Measurements from ENCODE around the gene CENPQ.

The CENPQ gene

DNA sequence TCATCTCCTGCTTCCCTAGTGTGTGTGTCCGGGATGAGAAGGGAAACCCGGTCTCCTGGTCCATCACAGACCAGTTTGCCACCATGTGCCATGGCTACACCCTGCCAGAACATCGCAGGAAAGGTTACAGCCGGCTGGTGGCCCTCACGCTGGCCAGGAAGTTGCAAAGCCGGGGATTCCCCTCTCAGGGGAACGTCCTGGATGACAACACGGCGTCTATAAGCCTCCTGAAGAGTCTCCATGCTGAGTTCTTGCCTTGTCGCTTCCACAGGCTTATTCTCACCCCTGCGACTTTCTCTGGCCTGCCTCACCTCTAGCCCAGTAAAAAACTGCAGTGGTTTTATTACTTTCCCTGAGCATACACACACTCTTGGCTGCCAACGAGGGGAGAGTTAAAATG lies 63.4 kb downstream of the CENPQ start:
- no peak for TF ChIP-seq POLR2A (IDR thresholded peaks at IDR 0.05; ENCODE audit: low read depth, low read length)
- no peak for TF ChIP-seq POLR2AphosphoS5 (IDR thresholded peaks at IDR 0.05; ENCODE audit: low read depth, low read length)
- TF ChIP-seq TAF1 (IDR thresholded peaks at IDR 0.05; ENCODE audit: borderline replicate concordance, low read depth, low read length) = no peak
- no peak for FAIRE-seq

DNA sequence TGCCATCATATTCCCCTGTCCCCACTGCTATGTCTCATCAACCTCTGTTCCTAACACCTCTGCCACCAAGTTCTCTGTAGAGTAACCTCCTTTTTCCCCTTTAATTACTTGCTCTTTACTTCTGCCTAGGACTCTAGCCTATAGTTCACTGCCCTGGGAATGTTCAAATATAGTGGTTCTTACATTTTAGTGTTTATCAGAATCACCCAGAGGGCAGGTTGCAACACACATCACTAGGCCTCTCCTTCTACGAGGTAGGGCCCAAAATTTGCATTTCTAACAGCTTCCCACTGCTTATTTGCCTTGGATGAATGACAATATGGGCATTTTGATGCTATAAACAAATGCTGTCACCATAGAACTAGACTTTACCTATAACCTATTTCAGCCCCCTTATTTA lies 64.2 kb downstream of the CENPQ start:
- FAIRE-seq = no peak
- TF ChIP-seq POLR2A (IDR thresholded peaks at IDR 0.05; ENCODE audit: low read depth, low read length) (no peak), TAF1 (IDR thresholded peaks at IDR 0.05; ENCODE audit: borderline replicate concordance, low read depth, low read length) (no peak), POLR2AphosphoS5 (IDR thresholded peaks at IDR 0.05; ENCODE audit: low read depth, low read length) (no peak)

More for the DNA sequence above, 63.4 kb downstream of the CENPQ start:
- DNase-seq (ENCODE audit: insufficient read length) = no peak

DNA sequence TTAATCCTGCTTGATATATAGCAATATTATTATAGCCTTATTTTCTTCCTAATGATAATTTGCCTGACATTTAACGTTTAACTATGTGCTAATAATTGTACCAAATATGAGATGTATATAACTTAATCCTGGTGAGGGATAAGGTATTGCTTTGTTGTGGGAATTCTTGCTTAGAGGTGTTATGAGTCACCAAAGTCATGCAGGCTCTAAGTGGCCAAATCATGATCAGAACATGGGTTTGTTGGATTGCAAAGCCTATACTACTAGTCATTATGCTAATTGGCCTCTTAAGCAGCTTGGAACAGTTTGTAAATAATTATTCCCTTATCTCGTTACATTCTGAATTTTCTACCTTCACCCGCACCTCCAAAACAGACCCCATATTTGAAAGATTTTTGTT lies 65.4 kb downstream of the CENPQ start:
- TF ChIP-seq POLR2A (IDR thresholded peaks at IDR 0.05; ENCODE audit: low read depth, low read length) (no peak), POLR2AphosphoS5 (IDR thresholded peaks at IDR 0.05; ENCODE audit: low read depth, low read length) (no peak), TAF1 (IDR thresholded peaks at IDR 0.05; ENCODE audit: borderline replicate concordance, low read depth, low read length) (no peak)
- DNase-seq (ENCODE audit: insufficient read length) (no peak), FAIRE-seq (no peak)

More for the DNA sequence above, 64.2 kb downstream of the CENPQ start:
- DNase-seq (ENCODE audit: insufficient read length) = no peak

DNA sequence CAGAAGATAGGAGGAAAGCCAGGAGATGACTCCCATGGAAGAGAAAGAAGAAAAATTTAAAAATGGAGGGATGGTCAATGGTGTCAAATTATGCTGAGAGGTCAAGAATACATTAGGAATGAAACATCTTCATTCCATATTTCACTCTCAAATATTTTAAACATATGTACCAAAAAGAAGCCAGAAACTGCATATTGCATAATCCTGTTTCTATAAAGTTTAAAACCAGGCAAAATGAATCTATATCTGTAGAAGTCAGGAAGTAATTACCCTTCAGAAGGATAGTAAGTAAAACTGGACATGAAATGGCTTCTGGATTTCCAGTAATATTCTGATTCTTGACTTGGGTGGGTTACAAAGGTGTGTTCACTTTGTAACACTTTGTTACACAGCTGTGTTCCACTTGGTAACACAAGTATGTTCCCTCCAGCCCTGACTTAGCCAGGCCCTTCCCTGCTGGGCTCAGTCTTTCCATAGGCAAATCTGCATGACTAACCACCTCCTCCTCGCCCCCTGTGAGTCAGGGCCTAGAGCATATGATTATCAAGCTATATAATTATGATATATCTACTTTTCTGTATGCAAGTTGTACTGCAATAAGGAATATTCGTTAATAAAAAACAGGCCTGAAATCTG lies 67.1 kb downstream of the CENPQ start:
- no peak for TF ChIP-seq POLR2AphosphoS5 (IDR thresholded peaks at IDR 0.05; ENCODE audit: low read depth, low read length)
- no peak for TF ChIP-seq POLR2A (IDR thresholded peaks at IDR 0.05; ENCODE audit: low read depth, low read length)
- no peak for TF ChIP-seq TAF1 (IDR thresholded peaks at IDR 0.05; ENCODE audit: borderline replicate concordance, low read depth, low read length)
- no peak for DNase-seq (ENCODE audit: insufficient read length)
- FAIRE-seq = no peak

DNA sequence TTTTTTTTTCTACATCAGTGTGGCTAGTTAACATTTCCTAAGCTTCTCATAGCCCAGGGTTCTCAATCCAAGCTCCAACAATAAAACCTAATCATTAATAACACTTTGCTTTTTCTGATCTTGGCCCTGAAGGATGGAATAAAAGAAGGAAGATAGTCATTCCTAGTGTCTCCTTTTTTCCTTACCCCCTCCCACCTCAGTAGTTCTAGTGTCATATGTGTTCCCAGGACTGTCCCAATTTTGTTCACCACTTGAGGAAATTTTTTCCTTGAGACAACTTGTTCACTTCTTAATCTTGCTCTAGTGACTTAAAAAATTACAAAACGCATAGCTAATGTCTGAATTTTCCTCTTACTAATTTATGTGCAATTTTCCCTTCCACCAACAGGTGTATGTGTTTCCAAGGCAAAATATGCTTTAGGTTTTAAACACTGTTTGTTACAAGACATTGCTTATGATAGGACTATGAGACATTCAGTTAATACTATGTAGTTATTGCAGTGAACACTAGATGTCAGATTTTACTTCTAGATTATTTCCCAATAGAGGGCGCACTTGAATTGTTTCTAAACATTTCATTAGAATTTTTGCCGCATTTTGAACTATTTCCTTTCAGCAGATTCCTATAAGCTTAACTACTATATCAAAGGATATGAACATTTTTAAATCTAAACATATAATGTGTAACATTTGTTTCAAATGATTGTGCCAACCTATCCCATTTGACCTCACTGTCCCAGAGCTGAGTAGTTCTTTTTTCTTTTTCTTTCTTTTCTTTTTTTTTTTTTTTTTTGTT lies 68.8 kb downstream of the CENPQ start:
- DNase-seq (ENCODE audit: insufficient read length) (no peak), FAIRE-seq (peak; percentile 66)
- TF ChIP-seq POLR2A (IDR thresholded peaks at IDR 0.05; ENCODE audit: low read depth, low read length) (no peak), POLR2AphosphoS5 (IDR thresholded peaks at IDR 0.05; ENCODE audit: low read depth, low read length) (no peak), TAF1 (IDR thresholded peaks at IDR 0.05; ENCODE audit: borderline replicate concordance, low read depth, low read length) (no peak)

DNA sequence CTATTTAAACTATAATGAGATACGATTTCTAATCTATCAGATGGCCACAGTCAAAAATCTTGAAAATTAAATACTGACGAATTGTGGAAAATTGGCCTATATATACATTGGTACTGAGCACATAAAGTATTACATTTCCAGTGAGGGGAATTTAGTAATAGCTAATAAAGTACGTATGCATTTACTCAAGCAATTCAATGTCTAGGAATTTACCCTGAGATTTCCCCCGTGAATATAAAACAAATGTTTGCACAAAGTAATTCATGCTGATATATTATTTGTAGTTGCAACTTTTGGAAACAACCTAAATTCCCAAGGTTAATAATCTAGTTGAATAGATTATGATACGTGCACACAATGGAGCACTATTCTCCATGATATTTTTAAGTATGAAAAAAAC lies 72.6 kb downstream of the CENPQ start:
- FAIRE-seq = no peak
- DNase-seq (ENCODE audit: insufficient read length) = no peak
- TF ChIP-seq POLR2A (IDR thresholded peaks at IDR 0.05; ENCODE audit: low read depth, low read length) = no peak
- no peak for TF ChIP-seq POLR2AphosphoS5 (IDR thresholded peaks at IDR 0.05; ENCODE audit: low read depth, low read length)
- no peak for TF ChIP-seq TAF1 (IDR thresholded peaks at IDR 0.05; ENCODE audit: borderline replicate concordance, low read depth, low read length)

DNA sequence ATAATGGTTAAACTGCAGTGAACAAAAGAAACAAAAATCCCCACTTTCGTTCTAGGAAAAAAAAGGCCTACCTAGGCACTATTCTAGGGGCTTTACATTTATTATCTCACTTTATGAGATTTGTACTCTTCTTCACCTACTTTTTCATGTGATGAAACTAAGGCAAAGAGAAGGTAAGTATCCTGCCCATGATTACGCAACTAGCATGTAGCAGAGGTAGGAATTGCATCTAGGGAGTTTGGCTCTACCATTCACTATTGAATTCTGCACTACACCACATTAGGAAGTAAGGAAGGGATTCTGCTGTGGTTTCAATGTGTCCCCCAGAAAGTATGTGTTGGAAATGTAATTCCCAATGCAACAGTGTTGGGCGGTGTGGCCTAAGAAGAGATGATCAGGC lies 75.9 kb downstream of the CENPQ start:
- DNase-seq (ENCODE audit: insufficient read length) (no peak), FAIRE-seq (no peak)
- TF ChIP-seq POLR2AphosphoS5 (IDR thresholded peaks at IDR 0.05; ENCODE audit: low read depth, low read length) (no peak), POLR2A (IDR thresholded peaks at IDR 0.05; ENCODE audit: low read depth, low read length) (no peak)

DNA sequence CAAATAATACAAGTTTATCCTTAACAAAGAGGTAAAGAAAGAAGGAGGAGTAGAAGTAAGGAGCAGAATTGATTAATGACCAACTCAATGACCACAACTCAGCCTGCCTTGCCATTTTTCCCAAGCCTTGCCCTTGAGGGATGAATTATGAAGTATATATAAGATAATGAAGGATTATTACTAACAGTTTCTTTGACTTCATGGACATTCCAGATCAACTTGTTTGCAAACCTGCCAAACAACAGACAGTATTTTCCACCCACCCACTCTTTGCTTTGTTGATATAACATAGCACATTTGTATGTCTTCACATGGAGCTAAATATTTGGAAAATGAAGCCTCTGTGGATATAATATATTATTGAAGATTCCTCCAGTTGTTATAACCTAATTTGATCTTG lies 77.4 kb downstream of the CENPQ start:
- TF ChIP-seq POLR2A (IDR thresholded peaks at IDR 0.05; ENCODE audit: low read depth, low read length) (no peak), POLR2AphosphoS5 (IDR thresholded peaks at IDR 0.05; ENCODE audit: low read depth, low read length) (no peak), TAF1 (IDR thresholded peaks at IDR 0.05; ENCODE audit: borderline replicate concordance, low read depth, low read length) (no peak)
- FAIRE-seq (no peak), DNase-seq (ENCODE audit: insufficient read length) (no peak)

DNA sequence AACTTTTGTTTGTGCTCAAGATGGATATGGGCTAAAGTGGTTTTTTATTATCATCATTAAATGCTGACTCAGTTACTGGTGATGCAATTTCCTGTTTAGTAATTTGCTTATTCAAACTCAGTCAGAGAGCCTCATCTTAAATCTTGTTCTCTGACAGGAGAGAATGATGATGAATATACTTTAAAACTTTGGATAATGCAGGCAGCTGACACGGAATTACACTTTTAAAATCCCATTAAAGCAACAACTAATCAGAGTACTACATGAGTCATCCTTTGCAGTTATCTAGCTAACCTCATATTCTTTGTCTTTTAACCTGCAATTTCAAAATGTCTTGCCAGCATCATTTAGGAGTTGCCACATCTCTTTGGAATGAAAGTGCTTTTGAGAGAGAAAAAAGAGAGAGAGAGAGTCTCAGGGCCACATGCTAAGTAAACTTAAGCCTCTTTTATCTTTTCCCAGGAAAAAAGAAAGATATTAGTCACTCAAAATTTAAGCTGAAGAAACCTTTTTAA lies 78.1 kb downstream of the CENPQ start:
- no peak for TF ChIP-seq POLR2A (IDR thresholded peaks at IDR 0.05; ENCODE audit: low read depth, low read length)
- TF ChIP-seq TAF1 (IDR thresholded peaks at IDR 0.05; ENCODE audit: borderline replicate concordance, low read depth, low read length) = no peak
- no peak for FAIRE-seq
- no peak for DNase-seq (ENCODE audit: insufficient read length)

DNA sequence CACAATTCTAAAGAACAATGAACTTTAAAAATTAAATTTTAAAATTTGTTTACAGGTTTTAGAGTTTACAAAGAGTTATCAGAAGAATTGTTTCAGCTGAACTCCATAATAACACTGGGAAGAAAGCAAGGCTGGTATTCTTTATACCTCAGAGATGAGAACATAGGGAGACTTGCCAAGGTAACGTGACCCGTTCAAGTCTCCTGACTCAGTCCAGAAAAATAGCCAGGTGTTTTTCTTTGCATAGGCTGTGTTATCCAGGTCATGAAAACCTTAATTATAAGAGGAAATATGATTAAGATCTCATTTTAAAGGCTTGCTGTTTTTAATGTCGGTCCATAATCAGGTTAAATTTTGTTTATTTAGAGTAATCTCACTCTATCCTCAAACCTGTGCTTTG lies 78.8 kb downstream of the CENPQ start:
- no peak for TF ChIP-seq POLR2AphosphoS5 (IDR thresholded peaks at IDR 0.05; ENCODE audit: low read depth, low read length)
- no peak for TF ChIP-seq POLR2A (IDR thresholded peaks at IDR 0.05; ENCODE audit: low read depth, low read length)
- no peak for TF ChIP-seq TAF1 (IDR thresholded peaks at IDR 0.05; ENCODE audit: borderline replicate concordance, low read depth, low read length)
- DNase-seq (ENCODE audit: insufficient read length) = no peak
- FAIRE-seq = no peak

Data from GM12892 (cell line).